ENCODE measurements around the gene REC114. TPM values are rescaled to one million over a fixed set of nuclear protein-coding genes. Genes with fewer than 3 reads are reported as not detected.
"Not testable (repeated sequence)": the region's sequence is repeated elsewhere in the genome, so short reads cannot be mapped to it uniquely, and the experiment has no call there.

Gene REC114
- total and polyA plus RNA-seq, 9 of the 15 experiments (the other 6 are each of a cell fraction or from before 2014, with no cell fraction given): 0.07 to 0.24 TPM; not detected in 7

GRCh38 chr15:73398861-73399260, 44.1 kb upstream of the REC114 start (continued):
- TF ChIP-seq TCF15 (CRISPR knock-in tag; IDR thresholded peaks at IDR 0.05): no peak

- H3K79me2 ChIP-seq (ENCODE audit: control insufficient read depth, insufficient read depth, low read length); in situ Hi-C loops (cut with MboI); intact Hi-C loops (cut with micrococcal nuclease); FAIRE-seq; H3K9me1 ChIP-seq (ENCODE audit: control insufficient read depth, insufficient read depth, low read length); POLR2A ChIA-PET; DNase-seq (ENCODE audit: extremely low read depth in 1 of 4, low spot score in 3 of 4); H3K27ac ChIP-seq (ENCODE audit: extremely low read depth, low read depth, low read length); H3K4me3 ChIP-seq; H3K9me3 ChIP-seq (replicated peaks; ENCODE audit: control insufficient read depth, insufficient read depth, low read depth, low read length); CTCF ChIA-PET (ENCODE audit: low intra/inter-chr PET ratio); H4K20me1 ChIP-seq (replicated peaks; ENCODE audit: control insufficient read depth, insufficient read depth, low read length); H3K4me2 ChIP-seq (ENCODE audit: insufficient read depth, low read length); H2AFZ ChIP-seq (ENCODE audit: low read depth, low read length); H3K4me1 ChIP-seq (replicated peaks in 1 of 2; ENCODE audit: control insufficient read depth in 2 of 2, insufficient read depth in 2 of 2, low read length in 2 of 2); H3K36me3 ChIP-seq (ENCODE audit: control insufficient read depth, insufficient read depth, low read length); ATAC-seq; H3K9ac ChIP-seq (ENCODE audit: insufficient read depth in 1 of 2, low read depth in 2 of 2, low read length in 2 of 2); BruUV-seq (replicated peaks): not testable (repeated sequence)
- 5% methylated on average over 6 of the region's 6 CpGs for WGBS (ENCODE audit: insufficient coverage, low coverage, missing lambda C conversion rate)
- peaks cover 10 to 31% of the 10 kb centered on the region in 2 experiments; a peak in 4 of 5 replicates for H3K27me3 ChIP-seq (ENCODE audit: control insufficient read depth in 2 of 2, insufficient read depth in 2 of 2, low read length in 2 of 2)
These were observed 42.7 kb upstream of the REC114 start for GRCh38 chr15:73400222-73400621.

- BruUV-seq (replicated peaks): no TSS peak
- POLR2A ChIA-PET: no interaction called here
- TF ChIP-seq DLX4 (CRISPR knock-in tag; IDR thresholded peaks at IDR 0.05): no peak
- no peak for TF ChIP-seq ZNF121 (CRISPR knock-in tag; conservative IDR thresholded peaks at IDR 0.05)
- no peak for TF ChIP-seq CREB3 (tag; conservative IDR thresholded peaks at IDR 0.05; ENCODE audit: low read depth)
- no peak for TF ChIP-seq ZBTB1 (CRISPR knock-in tag; IDR thresholded peaks at IDR 0.05; ENCODE audit: borderline replicate concordance, low read depth)
- TF ChIP-seq EP400 (IDR thresholded peaks at IDR 0.05): no peak
- TF ChIP-seq CREB3L1 (IDR thresholded peaks at IDR 0.05; ENCODE audit: borderline replicate concordance, low read depth): no peak
- TF ChIP-seq EGR1 (conservative IDR thresholded peaks at IDR 0.05): no peak
- no peak for TF ChIP-seq ZNF644 (tag; IDR thresholded peaks at IDR 0.05; ENCODE audit: low read depth)
- no peak for TF ChIP-seq GATAD2A (IDR thresholded peaks at IDR 0.05)
- TF ChIP-seq KDM4B (IDR thresholded peaks at IDR 0.05; ENCODE audit: borderline replicate concordance in 2 of 2, low read depth in 1 of 2): no peak
These were observed 39.8 kb upstream of the REC114 start for GRCh38 chr15:73403171-73403570.

More at GRCh38 chr15:73403171-73403570, 39.8 kb upstream of the REC114 start:
- no peak for FAIRE-seq
- in situ Hi-C loops (cut with MboI) (no loop called here), intact Hi-C loops (cut with micrococcal nuclease) (no loop called here)
- no peak overlapping the region for H3K4me3 ChIP-seq
- no peaks in the 10 kb centered on the region for H3K9me3 ChIP-seq (replicated peaks; ENCODE audit: control insufficient read depth, insufficient read depth, low read depth, low read length)
- H3K9ac ChIP-seq (ENCODE audit: insufficient read depth in 1 of 2, low read depth in 2 of 2, low read length in 2 of 2): no peak overlapping the region
- no peaks in the 10 kb centered on the region for H3K36me3 ChIP-seq (ENCODE audit: control insufficient read depth, insufficient read depth, low read length)
- H3K9me1 ChIP-seq (ENCODE audit: control insufficient read depth, insufficient read depth, low read length): no peaks in the 10 kb centered on the region
- no peak overlapping the region for H3K4me2 ChIP-seq (ENCODE audit: insufficient read depth, low read length)
- peaks cover 6 to 7% of the 10 kb centered on the region in 2 experiments; a peak in 4 of 5 replicates for H3K27me3 ChIP-seq (ENCODE audit: control insufficient read depth in 2 of 2, insufficient read depth in 2 of 2, low read length in 2 of 2)
- H2AFZ ChIP-seq (ENCODE audit: low read depth, low read length): no peak overlapping the region
- H3K4me1 ChIP-seq (replicated peaks in 1 of 2; ENCODE audit: control insufficient read depth in 2 of 2, insufficient read depth in 2 of 2, low read length in 2 of 2): no peaks in the 10 kb centered on the region
- no peaks in the 10 kb centered on the region for H4K20me1 ChIP-seq (replicated peaks; ENCODE audit: control insufficient read depth, insufficient read depth, low read length)
- no peak for DNase-seq (ENCODE audit: extremely low read depth in 1 of 4, low spot score in 3 of 4)
- CTCF ChIA-PET (ENCODE audit: low intra/inter-chr PET ratio): no interaction called here
- no peak overlapping the region for H3K27ac ChIP-seq (ENCODE audit: extremely low read depth, low read depth, low read length)
- no peaks in the 10 kb centered on the region for H3K79me2 ChIP-seq (ENCODE audit: control insufficient read depth, insufficient read depth, low read length)
- ATAC-seq: no peak

All from K562 (cell line).